HFFc6 (cell line): ENCODE results near the gene MAP7D3. TPM values are rescaled to one million over a fixed set of nuclear protein-coding genes. Genes with fewer than 3 reads are reported as not detected.

Experiments used
- DNase-seq: peaks from one replicate; pipeline ENCODE4 v3.0.0-alpha.2; 2018
- H3K27ac Mint-ChIP-seq: 2 replicates; pipeline ENCODE4 v1.8.0; 2020; ENCODE audit warnings: mild to moderate bottlenecking, mixed read lengths
- H3K27me3 Mint-ChIP-seq: 2 replicates; pipeline ENCODE4 v1.8.0; 2021; ENCODE audit warnings: mild to moderate bottlenecking, moderate library complexity, mixed read lengths; ENCODE audit not compliant: insufficient read depth
- H3K36me3 Mint-ChIP-seq: 2 replicates; pipeline ENCODE4 v1.8.0; 2021; ENCODE audit warnings: low read depth, mixed read lengths
- H3K4me1 Mint-ChIP-seq: 2 replicates; pipeline ENCODE4 v1.8.0; 2020; ENCODE audit warnings: low read depth, mixed read lengths
- H3K4me3 Mint-ChIP-seq: 2 replicates; pipeline ENCODE4 v1.8.0; 2020; ENCODE audit warnings: mild to moderate bottlenecking, moderate library complexity, mixed read lengths
- H3K9me3 Mint-ChIP-seq: 2 replicates; pipeline ENCODE4 v1.8.0; 2020; ENCODE audit warnings: mild to moderate bottlenecking, mixed read lengths
- total RNA-seq, 6 experiments: library from RNA; stranded (reverse); fragmentation: NEBNext Ultra II Directional; extraction: Animal tissue kit (Norgen Biotek cat#: 25700); gene quantifications; 2 replicates in 1 of 6; 3 replicates in 5 of 6; pipeline ENCODE4 v1.2.3, GENCODE V29; 2021
- TF ChIP-seq, protein P1 (sequence below): fragments of 200-600 bp; sonication (generic); IDR thresholded peaks from 2 replicates; pipeline ENCODE4 v1.5.0; 2021; ENCODE audit warnings: antibody characterized with exemption, mild to moderate bottlenecking

Gene MAP7D3
- total RNA-seq, 6 experiments from 2014 or later: 26.9 to 30.5 (median 28.7) TPM

DNA sequence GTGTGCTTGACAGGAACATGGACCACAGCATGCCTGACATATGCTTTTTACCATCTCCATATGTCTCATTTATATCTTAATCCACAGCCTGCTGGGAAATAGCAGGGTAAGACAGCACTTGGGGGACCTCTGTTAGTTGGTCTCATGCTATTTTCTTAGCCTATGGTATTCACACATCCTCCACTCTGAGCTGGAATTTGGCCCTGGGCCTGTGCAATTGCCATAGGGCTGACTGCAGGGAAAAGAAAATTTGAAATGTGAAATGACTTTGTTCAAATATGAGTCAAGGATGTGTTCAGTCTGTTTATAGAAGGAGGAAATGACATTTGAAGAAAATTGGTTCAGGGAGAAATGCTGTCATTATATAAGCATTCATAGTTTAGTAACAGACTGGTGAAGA, 9.6 kb upstream of the MAP7D3 start:
- H3K36me3 Mint-ChIP-seq: no peaks in the 10 kb centered on the region
- DNase-seq: peak; percentile 84
- H3K4me1 Mint-ChIP-seq: peaks cover 60% of the 10 kb centered on the region
- H3K4me3 Mint-ChIP-seq: peak overlapping the region; percentile 33
- H3K9me3 Mint-ChIP-seq: no peaks in the 10 kb centered on the region
- TF ChIP-seq, protein P1, sequence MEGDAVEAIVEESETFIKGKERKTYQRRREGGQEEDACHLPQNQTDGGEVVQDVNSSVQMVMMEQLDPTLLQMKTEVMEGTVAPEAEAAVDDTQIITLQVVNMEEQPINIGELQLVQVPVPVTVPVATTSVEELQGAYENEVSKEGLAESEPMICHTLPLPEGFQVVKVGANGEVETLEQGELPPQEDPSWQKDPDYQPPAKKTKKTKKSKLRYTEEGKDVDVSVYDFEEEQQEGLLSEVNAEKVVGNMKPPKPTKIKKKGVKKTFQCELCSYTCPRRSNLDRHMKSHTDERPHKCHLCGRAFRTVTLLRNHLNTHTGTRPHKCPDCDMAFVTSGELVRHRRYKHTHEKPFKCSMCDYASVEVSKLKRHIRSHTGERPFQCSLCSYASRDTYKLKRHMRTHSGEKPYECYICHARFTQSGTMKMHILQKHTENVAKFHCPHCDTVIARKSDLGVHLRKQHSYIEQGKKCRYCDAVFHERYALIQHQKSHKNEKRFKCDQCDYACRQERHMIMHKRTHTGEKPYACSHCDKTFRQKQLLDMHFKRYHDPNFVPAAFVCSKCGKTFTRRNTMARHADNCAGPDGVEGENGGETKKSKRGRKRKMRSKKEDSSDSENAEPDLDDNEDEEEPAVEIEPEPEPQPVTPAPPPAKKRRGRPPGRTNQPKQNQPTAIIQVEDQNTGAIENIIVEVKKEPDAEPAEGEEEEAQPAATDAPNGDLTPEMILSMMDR: no peak
- H3K27ac Mint-ChIP-seq: peak overlapping the region; percentile 87
- no peaks in the 10 kb centered on the region for H3K27me3 Mint-ChIP-seq

DNA sequence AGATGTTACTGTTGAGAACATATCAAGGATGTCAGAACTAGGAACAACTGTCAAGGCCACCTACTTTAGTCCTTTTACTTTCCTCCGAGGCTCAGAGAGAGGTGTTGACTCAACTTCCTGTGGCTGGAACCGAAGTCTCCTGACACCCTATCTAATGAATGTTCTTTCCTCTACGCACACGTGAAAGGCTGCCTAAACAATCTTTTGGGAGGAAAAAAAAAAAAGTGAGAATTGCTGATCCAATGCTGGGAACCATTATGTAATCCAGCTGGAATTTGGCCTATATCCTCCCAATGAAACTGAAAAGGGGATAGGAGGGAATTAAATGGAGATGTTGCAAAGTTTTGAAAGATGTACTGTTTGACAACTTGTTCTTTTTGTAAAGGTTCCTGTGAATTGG, 8.3 kb upstream of the MAP7D3 start:
- H3K9me3 Mint-ChIP-seq: no peaks in the 10 kb centered on the region
- no peaks in the 10 kb centered on the region for H3K36me3 Mint-ChIP-seq
- H3K27ac Mint-ChIP-seq: peak overlapping the region; percentile 87
- TF ChIP-seq, protein P1: no peak
- no peaks in the 10 kb centered on the region for H3K27me3 Mint-ChIP-seq
- H3K4me3 Mint-ChIP-seq: peak overlapping the region; percentile 46
- DNase-seq: peak; percentile 24
- peaks cover 58% of the 10 kb centered on the region for H3K4me1 Mint-ChIP-seq

DNA sequence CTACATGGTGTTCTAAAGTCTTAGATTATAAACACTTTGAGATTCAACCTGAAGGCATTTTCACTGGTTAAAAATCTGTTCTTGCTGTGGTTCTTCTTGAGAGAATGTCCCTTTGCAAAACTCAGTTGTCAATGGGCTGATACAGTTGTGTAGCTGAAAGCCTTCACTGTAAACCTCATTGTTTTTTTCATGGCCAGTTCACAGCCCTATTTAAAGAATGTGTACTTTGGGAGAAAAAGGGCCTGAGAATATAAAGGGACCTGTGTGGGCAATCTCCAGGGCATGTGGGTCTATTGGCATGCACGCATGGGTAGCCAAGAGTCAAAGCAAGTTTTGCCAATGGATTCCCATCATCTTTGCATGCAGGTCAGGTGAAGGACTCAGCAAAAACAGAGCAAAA, 7.8 kb upstream of the MAP7D3 start:
- Mint-ChIP-seq H3K4me1 (peaks cover 64% of the 10 kb centered on the region), H3K36me3 (no peaks in the 10 kb centered on the region), H3K4me3 (no peak overlapping the region), H3K9me3 (no peaks in the 10 kb centered on the region), H3K27me3 (no peaks in the 10 kb centered on the region), H3K27ac (peak overlapping the region; percentile 87)
- TF ChIP-seq, protein P1: no peak
- no peak for DNase-seq

DNA sequence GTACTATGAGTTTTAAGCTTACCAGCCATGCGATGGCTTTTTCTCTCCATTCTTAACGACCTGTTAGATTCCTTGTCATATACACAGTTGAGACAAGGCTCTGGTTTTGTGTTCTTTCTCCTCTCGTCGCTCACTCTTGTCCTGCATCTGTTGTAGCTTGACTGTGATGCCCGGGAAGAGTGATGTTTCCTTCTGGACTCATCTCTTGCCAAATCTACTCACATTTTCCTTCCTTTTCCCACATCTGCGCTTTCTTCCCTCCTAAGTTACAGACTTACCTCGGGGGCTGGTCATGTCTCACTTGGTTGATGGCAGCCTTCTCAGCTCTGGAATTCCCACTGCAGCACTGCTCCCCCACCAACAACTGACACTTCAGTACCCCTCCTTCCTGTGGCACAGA, 4.8 kb upstream of the MAP7D3 start:
- DNase-seq: no peak
- Mint-ChIP-seq H3K9me3 (no peaks in the 10 kb centered on the region), H3K27ac (peak overlapping the region; percentile 35), H3K36me3 (no peaks in the 10 kb centered on the region), H3K4me1 (peaks cover 52% of the 10 kb centered on the region), H3K27me3 (no peaks in the 10 kb centered on the region), H3K4me3 (peak overlapping the region; percentile 77)
- TF ChIP-seq, protein P1: no peak

DNA sequence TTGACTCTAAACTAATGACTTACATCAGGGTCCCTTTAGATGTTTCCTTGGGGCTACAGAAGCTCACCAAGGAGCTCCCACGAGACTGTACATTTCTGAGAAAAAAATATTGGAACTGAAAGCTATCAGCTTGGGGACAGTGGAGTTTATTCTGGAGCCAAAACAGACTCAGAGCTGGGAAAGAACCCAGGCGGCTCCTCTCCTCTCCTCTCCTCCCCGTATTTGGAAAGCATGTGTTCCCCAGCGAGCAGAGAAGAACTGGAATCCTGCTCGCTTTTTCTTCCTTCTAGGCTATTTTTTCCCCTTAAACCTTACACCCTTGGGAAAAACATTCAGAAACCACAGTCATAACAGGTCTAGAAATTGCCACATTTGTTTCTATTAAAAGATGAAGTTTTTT, 4.3 kb upstream of the MAP7D3 start:
- H3K36me3 Mint-ChIP-seq: no peaks in the 10 kb centered on the region
- no peaks in the 10 kb centered on the region for H3K27me3 Mint-ChIP-seq
- TF ChIP-seq, protein P1: no peak
- no peak for DNase-seq
- H3K4me3 Mint-ChIP-seq: peak overlapping the region; percentile 77
- peaks cover 47% of the 10 kb centered on the region for H3K4me1 Mint-ChIP-seq
- no peaks in the 10 kb centered on the region for H3K9me3 Mint-ChIP-seq
- peak overlapping the region; percentile 35; the same call in 1 of the 2 replicates for H3K27ac Mint-ChIP-seq
